C4-2B (cell line): ENCODE results near the gene EXOC6B.

ENCODE experiments used
- ZFX ChIP-seq: fragments of 450-650 bp; IDR thresholded peaks from 2 replicates; pipeline ENCODE4 v1.6.1; 2017
- TF ChIP-seq, protein P1 (sequence below): fragments of 450-650 bp; conservative IDR thresholded peaks from 2 replicates; pipeline ENCODE4 v1.5.1; 2017; ENCODE audit warnings: mild to moderate bottlenecking

- TF ChIP-seq, protein P1, sequence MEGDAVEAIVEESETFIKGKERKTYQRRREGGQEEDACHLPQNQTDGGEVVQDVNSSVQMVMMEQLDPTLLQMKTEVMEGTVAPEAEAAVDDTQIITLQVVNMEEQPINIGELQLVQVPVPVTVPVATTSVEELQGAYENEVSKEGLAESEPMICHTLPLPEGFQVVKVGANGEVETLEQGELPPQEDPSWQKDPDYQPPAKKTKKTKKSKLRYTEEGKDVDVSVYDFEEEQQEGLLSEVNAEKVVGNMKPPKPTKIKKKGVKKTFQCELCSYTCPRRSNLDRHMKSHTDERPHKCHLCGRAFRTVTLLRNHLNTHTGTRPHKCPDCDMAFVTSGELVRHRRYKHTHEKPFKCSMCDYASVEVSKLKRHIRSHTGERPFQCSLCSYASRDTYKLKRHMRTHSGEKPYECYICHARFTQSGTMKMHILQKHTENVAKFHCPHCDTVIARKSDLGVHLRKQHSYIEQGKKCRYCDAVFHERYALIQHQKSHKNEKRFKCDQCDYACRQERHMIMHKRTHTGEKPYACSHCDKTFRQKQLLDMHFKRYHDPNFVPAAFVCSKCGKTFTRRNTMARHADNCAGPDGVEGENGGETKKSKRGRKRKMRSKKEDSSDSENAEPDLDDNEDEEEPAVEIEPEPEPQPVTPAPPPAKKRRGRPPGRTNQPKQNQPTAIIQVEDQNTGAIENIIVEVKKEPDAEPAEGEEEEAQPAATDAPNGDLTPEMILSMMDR = no peak
- TF ChIP-seq ZFX = no peak
Observed at GRCh38 chr2:72515696-72516095, 310.1 kb downstream of the EXOC6B start.
